Measurements from ENCODE around the gene MUC3A.

DNA sequence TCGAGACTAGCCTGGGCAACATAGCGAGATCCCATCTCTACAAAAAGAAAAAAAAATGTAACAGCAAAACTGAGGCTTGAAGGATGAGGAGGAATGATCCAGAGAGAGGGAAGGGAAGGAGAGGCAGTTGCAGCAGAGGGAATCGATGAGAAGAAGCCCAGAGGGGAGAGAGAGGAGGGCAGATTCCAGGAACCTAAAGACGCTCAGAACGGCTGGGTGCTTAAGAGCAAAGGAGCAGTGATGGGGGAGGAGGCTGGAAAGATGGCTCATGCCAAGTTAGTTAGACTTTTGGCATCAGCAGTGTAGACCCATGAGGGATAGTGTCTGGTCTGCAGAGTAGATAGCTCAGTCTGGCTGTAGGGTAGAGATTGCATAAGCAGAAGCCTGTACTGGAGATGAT is 60.3 kb downstream of the MUC3A start:
- TF ChIP-seq, protein P1, sequence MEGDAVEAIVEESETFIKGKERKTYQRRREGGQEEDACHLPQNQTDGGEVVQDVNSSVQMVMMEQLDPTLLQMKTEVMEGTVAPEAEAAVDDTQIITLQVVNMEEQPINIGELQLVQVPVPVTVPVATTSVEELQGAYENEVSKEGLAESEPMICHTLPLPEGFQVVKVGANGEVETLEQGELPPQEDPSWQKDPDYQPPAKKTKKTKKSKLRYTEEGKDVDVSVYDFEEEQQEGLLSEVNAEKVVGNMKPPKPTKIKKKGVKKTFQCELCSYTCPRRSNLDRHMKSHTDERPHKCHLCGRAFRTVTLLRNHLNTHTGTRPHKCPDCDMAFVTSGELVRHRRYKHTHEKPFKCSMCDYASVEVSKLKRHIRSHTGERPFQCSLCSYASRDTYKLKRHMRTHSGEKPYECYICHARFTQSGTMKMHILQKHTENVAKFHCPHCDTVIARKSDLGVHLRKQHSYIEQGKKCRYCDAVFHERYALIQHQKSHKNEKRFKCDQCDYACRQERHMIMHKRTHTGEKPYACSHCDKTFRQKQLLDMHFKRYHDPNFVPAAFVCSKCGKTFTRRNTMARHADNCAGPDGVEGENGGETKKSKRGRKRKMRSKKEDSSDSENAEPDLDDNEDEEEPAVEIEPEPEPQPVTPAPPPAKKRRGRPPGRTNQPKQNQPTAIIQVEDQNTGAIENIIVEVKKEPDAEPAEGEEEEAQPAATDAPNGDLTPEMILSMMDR (IDR thresholded peaks at IDR 0.05): no peak
- TF ChIP-seq, protein P2, sequence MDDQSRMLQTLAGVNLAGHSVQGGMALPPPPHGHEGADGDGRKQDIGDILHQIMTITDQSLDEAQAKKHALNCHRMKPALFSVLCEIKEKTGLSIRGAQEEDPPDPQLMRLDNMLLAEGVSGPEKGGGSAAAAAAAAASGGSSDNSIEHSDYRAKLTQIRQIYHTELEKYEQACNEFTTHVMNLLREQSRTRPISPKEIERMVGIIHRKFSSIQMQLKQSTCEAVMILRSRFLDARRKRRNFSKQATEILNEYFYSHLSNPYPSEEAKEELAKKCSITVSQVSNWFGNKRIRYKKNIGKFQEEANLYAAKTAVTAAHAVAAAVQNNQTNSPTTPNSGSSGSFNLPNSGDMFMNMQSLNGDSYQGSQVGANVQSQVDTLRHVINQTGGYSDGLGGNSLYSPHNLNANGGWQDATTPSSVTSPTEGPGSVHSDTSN (IDR thresholded peaks at IDR 0.05): no peak
- no peak for TF ChIP-seq YY1 (IDR thresholded peaks at IDR 0.05; ENCODE audit: low read depth)
- no peak for TF ChIP-seq POLR2AphosphoS5 (IDR thresholded peaks at IDR 0.05; ENCODE audit: low read depth, low read length)
- TF ChIP-seq, protein P3, sequence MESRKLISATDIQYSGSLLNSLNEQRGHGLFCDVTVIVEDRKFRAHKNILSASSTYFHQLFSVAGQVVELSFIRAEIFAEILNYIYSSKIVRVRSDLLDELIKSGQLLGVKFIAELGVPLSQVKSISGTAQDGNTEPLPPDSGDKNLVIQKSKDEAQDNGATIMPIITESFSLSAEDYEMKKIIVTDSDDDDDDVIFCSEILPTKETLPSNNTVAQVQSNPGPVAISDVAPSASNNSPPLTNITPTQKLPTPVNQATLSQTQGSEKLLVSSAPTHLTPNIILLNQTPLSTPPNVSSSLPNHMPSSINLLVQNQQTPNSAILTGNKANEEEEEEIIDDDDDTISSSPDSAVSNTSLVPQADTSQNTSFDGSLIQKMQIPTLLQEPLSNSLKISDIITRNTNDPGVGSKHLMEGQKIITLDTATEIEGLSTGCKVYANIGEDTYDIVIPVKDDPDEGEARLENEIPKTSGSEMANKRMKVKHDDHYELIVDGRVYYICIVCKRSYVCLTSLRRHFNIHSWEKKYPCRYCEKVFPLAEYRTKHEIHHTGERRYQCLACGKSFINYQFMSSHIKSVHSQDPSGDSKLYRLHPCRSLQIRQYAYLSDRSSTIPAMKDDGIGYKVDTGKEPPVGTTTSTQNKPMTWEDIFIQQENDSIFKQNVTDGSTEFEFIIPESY (IDR thresholded peaks at IDR 0.05; ENCODE audit: borderline replicate concordance, low read depth): no peak
- TF ChIP-seq ELF1 (IDR thresholded peaks at IDR 0.05): no peak
- no peak for TF ChIP-seq EP300 (IDR thresholded peaks at IDR 0.05; ENCODE audit: borderline replicate concordance in 1 of 2, low read depth in 1 of 2, low read length in 1 of 2)
- TF ChIP-seq USF1 (IDR thresholded peaks at IDR 0.05; ENCODE audit: borderline replicate concordance, low read depth): no peak
- TF ChIP-seq TAF1 (IDR thresholded peaks at IDR 0.05; ENCODE audit: borderline replicate concordance, low read depth, low read length): no peak
- TF ChIP-seq RFX5 (IDR thresholded peaks at IDR 0.05; ENCODE audit: low read length): no peak
- TF ChIP-seq GABPA (IDR thresholded peaks at IDR 0.05; ENCODE audit: low read depth): no peak
- TF ChIP-seq, protein P4, sequence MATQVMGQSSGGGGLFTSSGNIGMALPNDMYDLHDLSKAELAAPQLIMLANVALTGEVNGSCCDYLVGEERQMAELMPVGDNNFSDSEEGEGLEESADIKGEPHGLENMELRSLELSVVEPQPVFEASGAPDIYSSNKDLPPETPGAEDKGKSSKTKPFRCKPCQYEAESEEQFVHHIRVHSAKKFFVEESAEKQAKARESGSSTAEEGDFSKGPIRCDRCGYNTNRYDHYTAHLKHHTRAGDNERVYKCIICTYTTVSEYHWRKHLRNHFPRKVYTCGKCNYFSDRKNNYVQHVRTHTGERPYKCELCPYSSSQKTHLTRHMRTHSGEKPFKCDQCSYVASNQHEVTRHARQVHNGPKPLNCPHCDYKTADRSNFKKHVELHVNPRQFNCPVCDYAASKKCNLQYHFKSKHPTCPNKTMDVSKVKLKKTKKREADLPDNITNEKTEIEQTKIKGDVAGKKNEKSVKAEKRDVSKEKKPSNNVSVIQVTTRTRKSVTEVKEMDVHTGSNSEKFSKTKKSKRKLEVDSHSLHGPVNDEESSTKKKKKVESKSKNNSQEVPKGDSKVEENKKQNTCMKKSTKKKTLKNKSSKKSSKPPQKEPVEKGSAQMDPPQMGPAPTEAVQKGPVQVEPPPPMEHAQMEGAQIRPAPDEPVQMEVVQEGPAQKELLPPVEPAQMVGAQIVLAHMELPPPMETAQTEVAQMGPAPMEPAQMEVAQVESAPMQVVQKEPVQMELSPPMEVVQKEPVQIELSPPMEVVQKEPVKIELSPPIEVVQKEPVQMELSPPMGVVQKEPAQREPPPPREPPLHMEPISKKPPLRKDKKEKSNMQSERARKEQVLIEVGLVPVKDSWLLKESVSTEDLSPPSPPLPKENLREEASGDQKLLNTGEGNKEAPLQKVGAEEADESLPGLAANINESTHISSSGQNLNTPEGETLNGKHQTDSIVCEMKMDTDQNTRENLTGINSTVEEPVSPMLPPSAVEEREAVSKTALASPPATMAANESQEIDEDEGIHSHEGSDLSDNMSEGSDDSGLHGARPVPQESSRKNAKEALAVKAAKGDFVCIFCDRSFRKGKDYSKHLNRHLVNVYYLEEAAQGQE (IDR thresholded peaks at IDR 0.05; ENCODE audit: low read depth, low read length): no peak
- no peak for TF ChIP-seq SMC3 (IDR thresholded peaks at IDR 0.05; ENCODE audit: low read depth, low read length)
- TF ChIP-seq EZH2phosphoT487 (IDR thresholded peaks at IDR 0.05; ENCODE audit: borderline replicate concordance, low read depth): no peak
